Adrenal gland (tissue), 12 donors: ENCODE results near the gene PLCH2. TPM values are rescaled to one million over a fixed set of nuclear protein-coding genes. Genes with fewer than 3 reads are reported as not detected.

Experiments used
- DNase-seq, 7 donors: peaks; one replicate each; pipeline ENCODE4 v3.0.0-alpha.2; 2019 to 2020
- H3K27ac ChIP-seq, 5 donors: fragments of 200-600 bp; sonication (generic) in 4 of 5; 1 replicate in 3 of 5; 2 replicates in 2 of 5; pipeline versions ENCODE4 v1.5.1 to v1.8.0; 2016 to 2020; ENCODE audit warnings: mild to moderate bottlenecking in 1 of 5
- H3K27me3 ChIP-seq: fragments of 200-600 bp; 2 replicates; pipeline ENCODE4 v1.8.0; 2021
- H3K36me3 ChIP-seq, 2 donors: fragments of 200-600 bp; replicated peaks in 1 of 2; 1 replicate in 1 of 2; 2 replicates in 1 of 2; pipeline versions ENCODE4 v1.5.1 to v1.8.0; 2018 to 2022
- H3K4me1 ChIP-seq, 2 donors: fragments of 200-600 bp; replicated peaks in 1 of 2; 1 replicate in 1 of 2; 2 replicates in 1 of 2; pipeline versions ENCODE4 v1.5.1 to v1.8.0; 2018 to 2021
- H3K4me3 ChIP-seq, 4 donors: fragments of 200-600 bp; sonication (generic) in 3 of 4; one replicate each; pipeline ENCODE4 v1.5.1; 2016 to 2018
- H3K9me3 ChIP-seq, 3 donors: fragments of 200-600 bp; sonication (generic) in 1 of 3; replicated peaks in 1 of 3; 1 replicate in 2 of 3; 2 replicates in 1 of 3; pipeline versions ENCODE4 v1.5.1 to v1.8.0; 2016 to 2021
- CTCF ChIP-seq, 6 experiments: fragments of 450-650 bp in 4 of 6; fragments of 200-600 bp in 2 of 6; sonication (generic) in 1 of 6; IDR thresholded peaks; 1 replicate in 5 of 6; 2 replicates in 1 of 6; pipeline versions ENCODE4 v1.5.1 to v1.8.0; 2016 to 2021; ENCODE audit warnings: antibody characterized with exemption in 6 of 6, mild to moderate bottlenecking in 2 of 6, moderate library complexity in 1 of 6
- POLR2A ChIP-seq, 2 donors: fragments of 450-650 bp; IDR thresholded peaks; one replicate each; pipeline ENCODE4 v1.6.1; 2017; ENCODE audit warnings: antibody characterized with exemption in 2 of 2, mild to moderate bottlenecking in 2 of 2, moderate library complexity in 1 of 2
- WGBS, 4 donors: extraction: QIAGEN DNeasy Blood & Tissue Kit in 2 of 4; methylation state at CpG; one replicate each; pipeline versions ENCODE4 v1.1.5 to v1.1.7; 2013 to 2017; 5-methylcytosine and 5-hydroxymethylcytosine counted together
- intact Hi-C, 2 donors: fragments of 100-400 bp; cut with DNase I; formaldehyde crosslinking; loops; one replicate each; pipeline versions ENCODE4 v1.14.1 to v1.15.0; 2022 to 2023
- polyA plus RNA-seq, 3 donors: library from polyadenylated mRNA; stranded (reverse); fragments of 200-250 nt in 2 of 3; fragments of 350-450 nt in 1 of 3; fragmentation: Illumina TruSeq in 1 of 3; extraction: RNeasy Lipid Tissue Mini Kit (QIAGEN cat#74804) in 1 of 3; gene quantifications; one replicate each; pipeline ENCODE4 v1.2.3, GENCODE V29; 2013 to 2014
- total RNA-seq, 9 donors: library from RNA; depleted of rRNA in 4 of 9; stranded (reverse); fragments of >200 nt in 4 of 9; fragments of 120-200 nt in 1 of 9; fragmentation: NEBNext Ultra II Directional in 1 of 9; extraction: Animal tissue kit (Norgen Biotek cat#: 25700) in 1 of 9; gene quantifications; one replicate each; pipeline versions ENCODE4 v1.1.0 to v1.2.4, GENCODE V29; 2013 to 2023
- donor health status: healthy with polysubstance abuse.
- donor health status: Bipolar disorder and iron deficiency.
- donor health status: DM: yes; HTN: yes; CAD: no.
- donor health status: DM: no; HTN: no; CAD: no.
- donor health status: DM: no; HTN: no; CAD: no.
- donor health status: DM: yes; HTN: yes; CAD: no.

Gene PLCH2
- total and polyA plus RNA-seq, 12 donors: 0.22 to 66.3 (median 2.2) TPM; not detected in 1

- Histone ChIP-seq H3K4me1 (peaks cover 0 to 12% of the 10 kb centered on the region in 2 donors), H3K27ac (no peak overlapping the region), H3K9me3 (no peaks in the 10 kb centered on the region), H3K27me3 (no peaks in the 10 kb centered on the region), H3K36me3 (no peaks in the 10 kb centered on the region), H3K4me3 (no peak overlapping the region)
- WGBS, 4 donors: 69 to 76% (median 72%) methylated on average over 8 to 13 of the region's 13 CpGs
- no peak for TF ChIP-seq POLR2A (IDR thresholded peaks at IDR 0.05)
- TF ChIP-seq CTCF (IDR thresholded peaks at IDR 0.05): no peak
- DNase-seq: no peak
- intact Hi-C loops: no loop called here
Measured at GRCh38 chr1:2492091-2492490, 16.0 kb downstream of the PLCH2 start.

DNA sequence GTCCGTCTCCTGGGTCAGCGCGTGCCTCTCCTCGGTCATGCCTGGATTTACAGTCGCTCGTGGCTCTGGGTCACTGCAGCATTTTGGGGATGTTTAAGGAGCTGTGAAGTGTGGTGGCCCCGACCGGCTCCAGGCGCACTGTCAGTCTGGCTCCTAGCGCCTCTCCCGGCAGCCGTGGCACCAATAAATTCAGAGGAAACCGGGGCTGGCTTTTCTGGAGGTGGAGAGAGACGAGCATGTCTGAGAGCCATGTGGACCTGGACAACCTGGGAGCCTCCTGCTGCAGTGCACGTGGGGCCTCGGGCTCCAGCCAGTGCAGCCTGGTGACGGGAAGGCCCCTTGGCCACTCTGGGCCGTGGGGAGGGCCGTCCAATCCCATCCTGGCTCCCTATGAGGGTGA lies 17.1 kb downstream of the PLCH2 start:
- Histone ChIP-seq H3K4me1 (peaks cover 0 to 12% of the 10 kb centered on the region in 2 donors), H3K4me3 (no peak overlapping the region), H3K36me3 (no peaks in the 10 kb centered on the region), H3K9me3 (no peaks in the 10 kb centered on the region), H3K27me3 (no peaks in the 10 kb centered on the region), H3K27ac (no peak overlapping the region)
- intact Hi-C loops: no loop called here
- no peak for DNase-seq
- TF ChIP-seq POLR2A (IDR thresholded peaks at IDR 0.05) (no peak), CTCF (IDR thresholded peaks at IDR 0.05) (no peak)
- 50 to 66% (median 60%) methylated on average over 11 to 19 of the region's 19 CpGs for WGBS, 4 donors

GRCh38 chr1:2493691-2494322 lies 17.7 kb downstream of the PLCH2 start:
- intact Hi-C loops: no loop called here
- Histone ChIP-seq H3K9me3 (no peaks in the 10 kb centered on the region), H3K36me3 (no peaks in the 10 kb centered on the region), H3K27ac (no peak overlapping the region), H3K4me1 (peaks cover 0 to 12% of the 10 kb centered on the region in 2 donors), H3K27me3 (no peaks in the 10 kb centered on the region), H3K4me3 (no peak overlapping the region)
- DNase-seq: no peak
- TF ChIP-seq POLR2A (IDR thresholded peaks at IDR 0.05) (no peak), CTCF (IDR thresholded peaks at IDR 0.05) (no peak)
- 71 to 84% (median 77%) methylated on average over 10 to 24 of the region's 24 CpGs for WGBS, 4 donors

GRCh38 chr1:2494323-2494693 lies 18.2 kb downstream of the PLCH2 start:
- H3K4me1 ChIP-seq: peaks cover 0 to 12% of the 10 kb centered on the region in 2 donors

More at GRCh38 chr1:2494323-2494693, 18.2 kb downstream of the PLCH2 start:
- DNase-seq: peak in 6 of 7 donors; percentile 48 to 90 (median 77)
- H3K9me3 ChIP-seq: no peaks in the 10 kb centered on the region
- no peak for TF ChIP-seq CTCF (IDR thresholded peaks at IDR 0.05)
- TF ChIP-seq POLR2A (IDR thresholded peaks at IDR 0.05): no peak
- 50 to 68% (median 56%) methylated on average over 18 to 19 of the region's 19 CpGs for WGBS, 4 donors
- no peaks in the 10 kb centered on the region for H3K27me3 ChIP-seq
- no peaks in the 10 kb centered on the region for H3K36me3 ChIP-seq
- no peak overlapping the region for H3K4me3 ChIP-seq
- H3K27ac ChIP-seq: peak overlapping the region in 1 of 5 donors; percentile 52
- intact Hi-C loops: no loop called here
